ENCODE results near the gene GRWD1. TPM values are rescaled to one million over a fixed set of nuclear protein-coding genes. Genes with fewer than 3 reads are reported as not detected.

GRWD1 gene
- total RNA-seq, 2 donors from 2014 or later = 11.9 TPM

DNA sequence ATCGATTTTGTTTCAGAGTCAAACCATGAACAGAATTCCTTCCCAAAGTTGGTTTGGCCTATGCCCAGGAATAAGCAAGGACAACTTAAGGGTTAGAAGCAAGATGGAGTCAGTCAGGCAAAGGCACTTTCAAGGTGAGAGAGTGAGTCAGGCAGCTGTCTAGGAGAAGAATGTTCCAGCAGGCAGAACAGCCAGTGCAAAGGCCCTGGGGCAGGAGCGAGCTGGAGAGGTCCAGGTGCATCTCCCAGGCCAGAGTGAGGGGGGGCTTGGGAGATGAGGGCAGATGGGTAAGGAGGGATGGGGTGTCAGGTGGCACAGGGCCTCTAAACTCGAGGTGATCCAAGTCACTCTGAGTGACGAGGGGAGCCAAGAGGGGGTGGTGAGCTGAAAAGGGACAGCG lies 9.2 kb upstream of the GRWD1 start:
- ATAC-seq = no peak
- 73 to 80% methylated on average over 5 of the region's 5 CpGs for WGBS, 2 donors

DNA sequence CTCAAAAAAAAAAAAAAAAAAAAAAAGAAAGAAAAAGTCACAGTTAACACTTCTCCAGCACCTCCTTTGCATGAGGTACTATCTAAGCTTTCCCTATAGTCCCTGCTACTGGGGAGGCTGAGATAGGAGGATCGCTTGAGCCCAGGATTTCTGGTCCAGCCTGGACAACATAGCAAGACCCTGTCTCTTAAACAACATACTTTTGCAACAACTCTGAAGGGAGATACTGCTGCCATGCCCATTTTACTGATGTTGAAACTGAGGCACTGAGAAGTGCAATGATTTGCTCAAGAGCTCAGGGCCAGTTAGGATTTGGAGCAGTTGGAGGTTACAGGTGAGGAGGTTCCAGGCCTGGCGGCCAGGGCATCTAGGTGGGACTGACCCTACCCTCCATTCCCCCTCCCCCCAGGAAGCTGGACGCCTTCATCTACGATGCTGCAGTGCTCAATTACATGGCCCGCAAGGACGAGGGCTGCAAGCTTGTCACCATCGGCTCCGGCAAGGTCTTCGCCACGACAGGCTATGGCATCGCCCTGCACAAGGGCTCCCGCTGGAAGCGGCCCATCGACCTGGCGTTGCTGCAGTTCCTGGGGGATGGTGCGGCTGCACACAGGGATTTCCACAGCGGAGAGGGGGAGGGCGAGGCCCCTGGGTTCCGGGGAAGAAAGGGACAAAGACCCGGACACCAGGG lies 4.3 kb upstream of the GRWD1 start:
- DNase-seq (no peak), ATAC-seq (no peak)
- intact Hi-C loops (cut with DNase I) = no loop called here
- Histone ChIP-seq H3K36me3 (replicated peaks in 1 of 2; ENCODE audit: insufficient read depth in 1 of 2, low read depth in 2 of 2) (no peaks in the 10 kb centered on the region), H3K4me1 (peaks cover 22% of the 10 kb centered on the region), H3K4me3 (no peak overlapping the region), H3K27me3 (no peaks in the 10 kb centered on the region), H3K27ac (no peak overlapping the region), H3K9me3 (peaks cover 0 to 4% (median 0%) of the 10 kb centered on the region in 3 donors)
- no peak for TF ChIP-seq POLR2A (IDR thresholded peaks at IDR 0.05)
- TF ChIP-seq, protein P1, sequence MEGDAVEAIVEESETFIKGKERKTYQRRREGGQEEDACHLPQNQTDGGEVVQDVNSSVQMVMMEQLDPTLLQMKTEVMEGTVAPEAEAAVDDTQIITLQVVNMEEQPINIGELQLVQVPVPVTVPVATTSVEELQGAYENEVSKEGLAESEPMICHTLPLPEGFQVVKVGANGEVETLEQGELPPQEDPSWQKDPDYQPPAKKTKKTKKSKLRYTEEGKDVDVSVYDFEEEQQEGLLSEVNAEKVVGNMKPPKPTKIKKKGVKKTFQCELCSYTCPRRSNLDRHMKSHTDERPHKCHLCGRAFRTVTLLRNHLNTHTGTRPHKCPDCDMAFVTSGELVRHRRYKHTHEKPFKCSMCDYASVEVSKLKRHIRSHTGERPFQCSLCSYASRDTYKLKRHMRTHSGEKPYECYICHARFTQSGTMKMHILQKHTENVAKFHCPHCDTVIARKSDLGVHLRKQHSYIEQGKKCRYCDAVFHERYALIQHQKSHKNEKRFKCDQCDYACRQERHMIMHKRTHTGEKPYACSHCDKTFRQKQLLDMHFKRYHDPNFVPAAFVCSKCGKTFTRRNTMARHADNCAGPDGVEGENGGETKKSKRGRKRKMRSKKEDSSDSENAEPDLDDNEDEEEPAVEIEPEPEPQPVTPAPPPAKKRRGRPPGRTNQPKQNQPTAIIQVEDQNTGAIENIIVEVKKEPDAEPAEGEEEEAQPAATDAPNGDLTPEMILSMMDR (IDR thresholded peaks at IDR 0.05) = no peak
- 88 to 97% methylated on average over 2 to 17 of the region's 20 CpGs for WGBS, 2 donors

More for the DNA sequence above, 9.2 kb upstream of the GRWD1 start:
- Histone ChIP-seq H3K9me3 (no peaks in the 10 kb centered on the region), H3K4me1 (no peaks in the 10 kb centered on the region), H3K27ac (no peak overlapping the region), H3K27me3 (no peaks in the 10 kb centered on the region), H3K36me3 (replicated peaks in 1 of 2; ENCODE audit: insufficient read depth in 1 of 2, low read depth in 2 of 2) (no peaks in the 10 kb centered on the region), H3K4me3 (no peak overlapping the region)
- no peak for DNase-seq
- intact Hi-C loops (cut with DNase I) = no loop called here
- TF ChIP-seq, protein P1 (IDR thresholded peaks at IDR 0.05) = no peak
- no peak for TF ChIP-seq POLR2A (IDR thresholded peaks at IDR 0.05)

DNA sequence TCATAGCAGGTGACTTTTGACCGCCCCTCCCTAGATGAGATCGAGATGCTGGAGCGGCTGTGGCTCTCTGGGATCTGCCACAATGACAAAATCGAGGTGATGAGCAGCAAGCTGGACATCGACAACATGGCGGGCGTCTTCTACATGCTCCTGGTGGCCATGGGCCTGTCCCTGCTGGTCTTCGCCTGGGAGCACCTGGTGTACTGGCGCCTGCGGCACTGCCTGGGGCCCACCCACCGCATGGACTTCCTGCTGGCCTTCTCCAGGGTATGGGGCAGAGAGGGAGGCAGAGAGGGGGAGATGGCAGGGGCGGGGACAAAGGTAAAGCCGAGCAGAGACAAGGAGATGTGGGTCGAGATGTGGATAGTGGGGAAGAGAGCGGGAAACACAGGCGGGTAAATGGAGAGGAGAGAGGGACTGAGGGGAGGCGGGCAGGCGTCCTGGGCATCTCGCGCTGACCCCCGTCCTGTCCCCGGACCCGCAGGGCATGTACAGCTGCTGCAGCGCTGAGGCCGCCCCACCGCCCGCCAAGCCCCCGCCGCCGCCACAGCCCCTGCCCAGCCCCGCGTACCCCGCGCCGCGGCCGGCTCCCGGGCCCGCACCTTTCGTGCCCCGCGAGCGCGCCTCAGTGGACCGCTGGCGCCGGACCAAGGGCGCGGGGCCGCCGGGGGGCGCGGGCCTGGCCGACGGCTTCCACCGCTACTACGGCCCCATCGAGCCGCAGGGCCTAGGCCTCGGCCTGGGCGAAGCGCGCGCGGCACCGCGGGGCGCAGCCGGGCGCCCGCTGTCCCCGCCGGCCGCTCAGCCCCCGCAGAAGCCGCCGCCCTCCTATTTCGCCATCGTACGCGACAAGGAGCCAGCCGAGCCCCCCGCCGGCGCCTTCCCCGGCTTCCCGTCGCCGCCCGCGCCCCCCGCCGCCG lies 3.4 kb upstream of the GRWD1 start:
- no peak for TF ChIP-seq POLR2A (IDR thresholded peaks at IDR 0.05)
- TF ChIP-seq, protein P1 (IDR thresholded peaks at IDR 0.05) = no peak
- H3K36me3 ChIP-seq (replicated peaks in 1 of 2; ENCODE audit: insufficient read depth in 1 of 2, low read depth in 2 of 2) = no peaks in the 10 kb centered on the region
- no peak overlapping the region for H3K4me3 ChIP-seq
- peaks cover 24% of the 10 kb centered on the region for H3K4me1 ChIP-seq
- no peaks in the 10 kb centered on the region for H3K27me3 ChIP-seq
- no peak overlapping the region for H3K27ac ChIP-seq
- peaks cover 0 to 4% (median 0%) of the 10 kb centered on the region in 3 donors for H3K9me3 ChIP-seq
- no peak for DNase-seq
- WGBS, 2 donors = 27 to 75% methylated on average over 31 to 43 of the region's 94 CpGs
- intact Hi-C loops (cut with DNase I) = no loop called here
- ATAC-seq = no peak

DNA sequence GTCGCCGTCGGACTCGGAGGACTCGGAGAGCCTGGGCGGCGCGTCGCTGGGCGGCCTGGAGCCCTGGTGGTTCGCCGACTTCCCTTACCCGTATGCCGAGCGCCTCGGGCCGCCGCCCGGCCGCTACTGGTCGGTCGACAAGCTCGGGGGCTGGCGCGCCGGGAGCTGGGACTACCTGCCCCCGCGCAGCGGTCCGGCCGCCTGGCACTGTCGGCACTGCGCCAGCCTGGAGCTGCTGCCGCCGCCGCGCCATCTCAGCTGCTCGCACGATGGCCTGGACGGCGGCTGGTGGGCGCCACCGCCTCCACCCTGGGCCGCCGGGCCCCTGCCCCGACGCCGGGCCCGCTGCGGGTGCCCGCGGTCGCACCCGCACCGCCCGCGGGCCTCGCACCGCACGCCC lies 2.5 kb upstream of the GRWD1 start:
- TF ChIP-seq, protein P1 (IDR thresholded peaks at IDR 0.05) = no peak
- no peak for TF ChIP-seq POLR2A (IDR thresholded peaks at IDR 0.05)
- Histone ChIP-seq H3K36me3 (replicated peaks in 1 of 2; ENCODE audit: insufficient read depth in 1 of 2, low read depth in 2 of 2) (peaks cover 0 to 2% of the 10 kb centered on the region in 2 donors), H3K9me3 (peaks cover 0 to 4% (median 0%) of the 10 kb centered on the region in 3 donors), H3K27ac (no peak overlapping the region), H3K4me3 (no peak overlapping the region), H3K27me3 (no peaks in the 10 kb centered on the region), H3K4me1 (peaks cover 24% of the 10 kb centered on the region)
- ATAC-seq = no peak
- peak; percentile 33 to 66 (median 49) for DNase-seq
- intact Hi-C loops (cut with DNase I) = no loop called here
- 3% methylated on average over 52 of the region's 60 CpGs; no CpG with 5 or more reads in 1 of the 2 donors for WGBS, 2 donors
